Activated CD8-positive, alpha-beta memory T cell treated with anti-CD3 and anti-CD28 coated beads for 24 hours (primary cell): ENCODE results near the gene CCL5.
"Not testable (repeated sequence)": the region's sequence is repeated elsewhere in the genome, so short reads cannot be mapped to it uniquely, and the experiment has no call there.

Experiments
- DNase-seq: peaks from one replicate; pipeline ENCODE4 v3.0.0-alpha.2; 2020

Gene CCL5

GRCh38 chr17:35897772-35898171, 17.6 kb upstream of the CCL5 start:
- DNase-seq: not testable (repeated sequence)

- peak; percentile 78 for DNase-seq
Observed at GRCh38 chr17:35895636-35896587, 15.8 kb upstream of the CCL5 start.

- DNase-seq: no peak
Observed at GRCh38 chr17:35894206-35894605, 14.0 kb upstream of the CCL5 start.

GRCh38 chr17:35893751-35894150, 13.6 kb upstream of the CCL5 start:
- DNase-seq: no peak

- peak; percentile 85 for DNase-seq
Observed at GRCh38 chr17:35892091-35893035, 12.2 kb upstream of the CCL5 start.

- DNase-seq: no peak
Observed at GRCh38 chr17:35891269-35891668, 11.1 kb upstream of the CCL5 start.

GRCh38 chr17:35890774-35891155, 10.6 kb upstream of the CCL5 start:
- DNase-seq: no peak

- no peak for DNase-seq
Observed at GRCh38 chr17:35889818-35890773, 9.9 kb upstream of the CCL5 start.

- no peak for DNase-seq
Observed at GRCh38 chr17:35889241-35889640, 9.1 kb upstream of the CCL5 start.

GRCh38 chr17:35878361-35878760, 1.8 kb downstream of the CCL5 start:
- DNase-seq: no peak

GRCh38 chr17:35877345-35878029, 2.7 kb downstream of the CCL5 start:
- DNase-seq: no peak

GRCh38 chr17:35876534-35876933, 3.6 kb downstream of the CCL5 start:
- no peak for DNase-seq

- no peak for DNase-seq
Observed at GRCh38 chr17:35875800-35876139, 4.4 kb downstream of the CCL5 start.

GRCh38 chr17:35875072-35875799, 4.9 kb downstream of the CCL5 start:
- DNase-seq: no peak

GRCh38 chr17:35872196-35872980, 7.8 kb downstream of the CCL5 start:
- DNase-seq: no peak

- DNase-seq: no peak
Observed at GRCh38 chr17:35870906-35871819, 9.0 kb downstream of the CCL5 start.

GRCh38 chr17:35868737-35869136, 11.4 kb downstream of the CCL5 start, which contains the start of gene HEATR9:
TSS of gene HEATR9 (minus strand) at chr17:35868891. CDS start at chr17:35868742, 149 bp downstream.
- DNase-seq: no peak

GRCh38 chr17:35867574-35867973, 12.6 kb downstream of the CCL5 start:
- DNase-seq: no peak

- DNase-seq: no peak
Observed at GRCh38 chr17:35866341-35866950, 13.7 kb downstream of the CCL5 start.
